Activated naive CD8-positive, alpha-beta T cell treated with anti-CD3 and anti-CD28 coated beads, Interleukin-2, amount 50 U/mL, for 16 hours (primary cell): ENCODE results near the gene LIPT1.
"Not testable (repeated sequence)": the region's sequence is repeated elsewhere in the genome, so short reads cannot be mapped to it uniquely, and the experiment has no call there.

Experiments used
- DNase-seq: peaks from one replicate; pipeline ENCODE4 v3.0.0-alpha.2; 2020; ENCODE audit warnings: low read depth, low spot score

LIPT1 gene

GRCh38 chr2:99154643-99155536 lies at the start of gene LIPT1, which contains the start of gene TSGA10:
Gene LIPT1, plus strand, starts transcription at chr2:99154967. Its CDS starts 6,991 bp downstream, at chr2:99161958.
Gene TSGA10, minus strand, starts transcription at chr2:99154942. Its CDS starts 45,503 bp downstream, at chr2:99109439.
- peak; percentile 81 for DNase-seq

DNA sequence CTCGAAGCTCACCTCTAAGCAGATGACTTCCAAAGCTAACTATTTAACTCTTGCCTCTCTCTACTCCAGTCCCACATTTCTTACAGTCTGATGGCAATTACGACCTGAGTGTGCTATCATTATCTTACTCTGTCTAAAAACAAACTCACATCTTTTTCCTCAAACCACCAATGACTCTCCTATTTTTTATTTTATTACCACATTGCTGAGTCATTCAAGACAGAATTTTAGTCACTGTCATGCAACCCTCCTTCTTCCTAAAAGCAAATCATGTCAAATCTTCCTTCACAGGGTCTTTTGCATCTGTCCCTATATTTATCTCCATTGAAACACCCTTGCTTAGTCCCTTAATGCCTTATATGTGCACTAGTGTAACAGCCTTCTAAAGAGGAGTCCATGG lies 47.9 kb upstream of the LIPT1 start:
- no peak for DNase-seq

- no peak for DNase-seq
These were observed 43.5 kb upstream of the LIPT1 start for GRCh38 chr2:99111236-99111635.

DNA sequence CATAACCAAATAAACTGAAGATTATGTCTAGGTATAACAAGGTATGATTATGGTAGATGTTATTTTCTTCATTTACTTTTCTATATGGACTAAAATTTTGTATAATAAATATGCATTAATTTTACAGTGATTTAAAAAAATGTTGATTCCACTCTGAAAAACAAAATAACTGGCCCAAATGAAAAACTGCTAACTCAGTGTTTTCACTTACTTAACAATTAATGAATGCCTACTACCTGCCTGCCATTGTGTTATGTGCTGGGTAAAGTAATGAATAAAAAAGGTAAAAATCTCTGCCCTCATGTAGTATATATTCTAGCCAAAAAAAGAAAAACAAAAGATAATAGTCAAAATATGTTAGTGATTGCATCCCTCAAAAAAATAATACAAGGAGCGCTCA lies 42.8 kb upstream of the LIPT1 start:
- no peak for DNase-seq

- DNase-seq: no peak
These were observed 42.1 kb upstream of the LIPT1 start for GRCh38 chr2:99112617-99113016.

GRCh38 chr2:99127981-99128380 lies 26.8 kb upstream of the LIPT1 start:
- DNase-seq: no peak

GRCh38 chr2:99135044-99135556 lies 19.7 kb upstream of the LIPT1 start:
- DNase-seq: not testable (repeated sequence)

- DNase-seq: no peak
These were observed 15.8 kb upstream of the LIPT1 start for GRCh38 chr2:99139003-99139402.

DNA sequence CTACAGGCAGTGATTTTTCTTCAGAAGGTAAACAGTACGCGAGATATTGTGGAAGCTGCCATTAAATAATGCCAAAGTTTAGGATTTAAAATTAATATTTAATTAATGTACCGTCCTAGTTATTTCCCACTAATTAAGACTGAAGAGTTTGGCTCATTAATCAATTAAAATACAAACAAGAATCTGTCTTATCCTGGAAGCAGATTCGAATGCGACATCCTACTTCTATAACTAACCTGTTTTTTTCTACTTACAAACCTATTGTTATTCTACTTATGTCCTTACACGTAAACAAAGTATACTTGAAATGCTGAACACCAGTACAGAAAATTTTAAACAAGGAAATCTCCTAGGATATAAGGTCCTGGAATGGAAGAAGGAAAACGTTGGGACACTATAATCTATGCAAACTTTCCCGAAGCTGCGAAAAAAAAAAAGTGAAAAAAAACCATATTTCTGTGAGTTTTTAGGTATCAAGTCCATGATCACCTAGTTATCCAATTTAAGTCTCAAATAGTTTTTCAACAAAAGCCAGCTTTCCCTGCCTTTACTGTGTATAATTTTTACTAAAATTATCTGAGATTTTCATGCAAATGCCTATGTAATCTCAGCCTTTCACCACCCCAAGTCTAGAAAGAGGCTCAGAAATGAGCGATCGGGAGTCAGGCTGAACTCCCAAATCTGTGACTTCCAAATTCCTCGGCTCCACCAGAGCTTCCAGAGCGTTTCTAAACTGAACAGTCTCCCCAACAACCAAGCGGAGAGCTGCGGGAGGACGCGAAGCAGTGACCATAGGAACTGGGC lies 14.5 kb upstream of the LIPT1 start:
- DNase-seq: no peak

DNA sequence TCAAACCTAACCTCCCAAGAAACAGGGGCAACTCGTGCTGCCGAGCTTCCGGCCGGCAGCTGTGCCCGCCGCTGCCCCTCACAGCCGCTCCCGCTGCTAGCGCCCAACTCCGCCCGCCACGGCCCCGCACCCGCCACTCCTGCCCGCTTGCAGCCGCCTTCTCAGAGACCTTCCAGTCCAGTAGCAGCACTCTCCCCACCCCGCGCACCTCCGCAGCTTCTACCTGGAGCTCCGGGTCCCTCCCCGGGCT lies 14.0 kb upstream of the LIPT1 start:
- DNase-seq: no peak

- DNase-seq: peak; percentile 95
These were observed 13.4 kb upstream of the LIPT1 start, which contains the start of gene C2orf15 for GRCh38 chr2:99141110-99142108. Gene C2orf15, plus strand, starts transcription at chr2:99141707. Its CDS starts 8,852 bp downstream, at chr2:99150559.

DNA sequence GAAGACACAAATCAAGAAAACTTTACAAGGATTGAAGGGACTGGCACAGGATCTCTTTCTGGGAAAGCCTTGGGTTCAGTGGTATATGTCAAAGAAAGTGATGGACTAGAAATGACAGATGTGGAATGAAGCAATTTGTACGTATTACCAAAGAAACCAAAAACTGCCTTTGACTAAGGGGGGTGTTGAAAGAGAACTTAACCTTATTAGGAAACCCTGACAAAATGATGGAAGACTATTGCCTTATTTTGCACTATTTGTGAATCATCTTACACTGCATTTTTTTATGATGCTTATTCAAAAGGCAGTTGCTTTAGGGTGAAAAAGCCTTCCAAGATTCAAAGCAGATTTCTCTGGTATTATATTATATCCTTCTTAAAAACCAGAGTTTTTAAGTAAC lies 4.1 kb upstream of the LIPT1 start:
- no peak for DNase-seq

- no peak for DNase-seq
These were observed 2.4 kb upstream of the LIPT1 start for GRCh38 chr2:99152199-99152895.

- DNase-seq: no peak
These were observed 704 bp upstream of the LIPT1 start for GRCh38 chr2:99153921-99154604.

DNA sequence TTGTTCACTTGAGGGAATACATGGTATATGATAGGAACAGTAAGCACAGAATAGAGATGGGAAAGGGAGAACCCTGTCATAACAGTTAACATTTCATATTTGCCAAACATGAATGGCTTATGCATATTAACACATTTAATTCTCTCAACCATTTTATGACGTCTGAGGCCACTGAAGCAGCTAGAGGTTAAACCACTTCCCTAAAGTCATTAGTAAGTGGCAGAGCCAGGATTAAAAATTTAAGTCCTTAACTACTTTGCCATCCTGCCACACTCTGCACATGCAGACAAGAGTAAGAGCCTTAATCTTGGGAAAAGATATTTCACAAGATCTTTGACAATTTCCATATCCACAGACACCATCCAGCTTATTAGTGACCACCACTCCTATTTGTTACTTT lies 2.1 kb downstream of the LIPT1 start:
- DNase-seq: no peak

GRCh38 chr2:99158599-99158998 lies 3.8 kb downstream of the LIPT1 start:
- no peak for DNase-seq

GRCh38 chr2:99159594-99159993 lies 4.8 kb downstream of the LIPT1 start:
- no peak for DNase-seq

DNA sequence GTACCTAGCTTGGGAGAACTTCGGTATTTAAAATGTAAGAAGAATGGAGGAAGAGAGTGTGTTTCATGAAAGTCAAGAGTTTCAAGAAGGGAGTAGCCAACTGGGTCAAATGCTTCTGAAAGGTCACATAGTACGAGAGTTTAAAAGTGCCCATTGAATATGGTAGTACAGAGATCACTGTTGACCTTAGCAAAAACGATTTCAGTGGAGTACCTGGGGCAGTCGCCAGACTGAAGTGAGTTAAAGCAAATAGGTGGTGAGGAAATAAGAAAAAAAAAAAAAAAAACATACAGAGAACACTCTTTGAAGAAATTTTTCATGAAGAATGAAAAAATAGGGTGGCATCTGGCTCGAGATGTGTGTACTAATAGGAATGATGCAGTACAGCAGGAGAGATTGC lies 11.5 kb downstream of the LIPT1 start:
- no peak for DNase-seq

GRCh38 chr2:99169534-99169933 lies 14.8 kb downstream of the LIPT1 start:
- no peak for DNase-seq
